K562 (cell line): ENCODE data around the gene NINL. TPM values are rescaled to one million over a fixed set of nuclear protein-coding genes. Genes with fewer than 3 reads are reported as not detected.

Experiments
- ATAC-seq: fragments of 200-7000 bp; cut with Tn5 transposase; 3 replicates; pipeline ENCODE4 v1.9.1; 2020; ENCODE audit warnings: moderate library complexity
- BruUV-seq: library from RNA; stranded (reverse); fragments of 400-500 nt; replicated peaks from 2 replicates; lab custom pipeline; 2021; lab: Mats Ljungman, UMichigan
- CTCF ChIA-PET: fragments of 300-600 bp; formaldehyde crosslinking; extraction: SDS; loops from one replicate; lab custom pipeline; 2021; ENCODE audit warnings: low intra/inter-chr PET ratio; lab: Yijun Ruan, JAX
- POLR2A ChIA-PET: fragments of 300-600, 350-650 bp; sonication (Branson Sonifier 250); formaldehyde crosslinking; extraction: SDS; loops from one replicate; lab custom pipeline; 2021; ENCODE audit warnings: antibody characterized with exemption, inconsistent platforms; lab: Yijun Ruan, JAX
- DNase-seq, 4 experiments: peaks; one replicate each; pipeline versions ENCODE4 v3.0.0 to v3.0.0-alpha.2; 2011 to 2018; ENCODE audit warnings: low spot score in 3 of 4, mixed read lengths in 3 of 4; ENCODE audit errors: extremely low read depth in 1 of 4
- FAIRE-seq: peaks from 2 replicates; lab custom pipeline; 2011; peaks lifted over from hg19 to GRCh38; lab: Jason Lieb, UNC
- H2AFZ ChIP-seq: 2 replicates; pipeline ENCODE4 v1.6.0; 2011; ENCODE audit warnings: low read depth, low read length, control low read depth, inconsistent platforms
- H3K27ac ChIP-seq: fragments of 200-600 bp; 3 replicates; pipeline ENCODE4 v1.8.0; 2011; ENCODE audit warnings: low read depth, mild to moderate bottlenecking, control low read depth, inconsistent platforms, low read length, moderate library complexity, mixed read lengths; ENCODE audit errors: extremely low read depth
- H3K27me3 ChIP-seq, 2 experiments: fragments of 300-600 bp in 1 of 2; 2 replicates in 1 of 2; 3 replicates in 1 of 2; pipeline versions ENCODE4 v1.6.0 to v1.8.0; 2011; ENCODE audit warnings: inconsistent platforms in 2 of 2, low read length in 2 of 2, mild to moderate bottlenecking in 1 of 2, mixed read lengths in 1 of 2, moderate library complexity in 1 of 2; ENCODE audit not compliant: control insufficient read depth in 2 of 2, insufficient read depth in 2 of 2
- H3K36me3 ChIP-seq: fragments of 300-600 bp; 3 replicates; pipeline ENCODE4 v1.8.0; 2011; ENCODE audit warnings: mild to moderate bottlenecking, low read length, inconsistent platforms; ENCODE audit not compliant: control insufficient read depth, insufficient read depth
- H3K4me1 ChIP-seq, 2 experiments: fragments of 200-600 bp in 1 of 2; replicated peaks in 1 of 2; 2 replicates in 1 of 2; 3 replicates in 1 of 2; pipeline versions ENCODE4 v1.5.1 to v1.8.0; 2011; ENCODE audit warnings: inconsistent platforms in 2 of 2, low read length in 2 of 2, mild to moderate bottlenecking in 1 of 2, mixed read lengths in 1 of 2, moderate library complexity in 1 of 2; ENCODE audit not compliant: control insufficient read depth in 2 of 2, insufficient read depth in 2 of 2
- H3K4me2 ChIP-seq: 2 replicates; pipeline ENCODE4 v1.6.1; 2011; ENCODE audit warnings: low read length, control low read depth, inconsistent platforms, mixed read lengths; ENCODE audit not compliant: insufficient read depth
- H3K4me3 ChIP-seq: fragments of 200-600 bp; sonication (generic), shearing (Covaris generic); 2 replicates; pipeline ENCODE4 v1.5.1; 2016; ENCODE audit warnings: control low read depth, inconsistent platforms
- H3K79me2 ChIP-seq: fragments of 200-600 bp; 3 replicates; pipeline ENCODE4 v1.8.0; 2011; ENCODE audit warnings: low read length, inconsistent platforms; ENCODE audit not compliant: control insufficient read depth, insufficient read depth
- H3K9ac ChIP-seq, 2 experiments: 2 replicates each; pipeline versions ENCODE4 v1.6.0 to v1.6.1; 2011; ENCODE audit warnings: low read depth in 2 of 2, low read length in 2 of 2, control low read depth in 1 of 2, inconsistent platforms in 1 of 2, mild to moderate bottlenecking in 1 of 2, mixed read lengths in 1 of 2; ENCODE audit not compliant: insufficient read depth in 1 of 2
- H3K9me1 ChIP-seq: one replicate; pipeline ENCODE4 v1.6.0; 2011; ENCODE audit warnings: inconsistent platforms, mild to moderate bottlenecking, low read length, moderate library complexity; ENCODE audit not compliant: control insufficient read depth, insufficient read depth
- H3K9me3 ChIP-seq: replicated peaks from 2 replicates; pipeline ENCODE4 v1.5.1; 2011; ENCODE audit warnings: low read depth, low read length, inconsistent platforms; ENCODE audit not compliant: control insufficient read depth, insufficient read depth
- H4K20me1 ChIP-seq: replicated peaks from 2 replicates; pipeline ENCODE4 v1.6.1; 2011; ENCODE audit warnings: low read length, inconsistent platforms, mixed read lengths; ENCODE audit not compliant: control insufficient read depth, insufficient read depth
- BRD9 ChIP-seq: fragments of 450-650 bp; IDR thresholded peaks from 2 replicates; pipeline ENCODE4 v1.6.1; 2018; ENCODE audit warnings: low read depth; ENCODE audit not compliant: partially characterized antibody
- CBFB ChIP-seq: sonication (generic); formaldehyde crosslinking; IDR thresholded peaks from 2 replicates; pipeline ENCODE4 v1.4.0; 2020; ENCODE audit warnings: mild to moderate bottlenecking, missing genetic modification reagents
- EP300 ChIP-seq: IDR thresholded peaks from 2 replicates; pipeline ENCODE4 v1.6.1; 2012; ENCODE audit warnings: low read length, improper control_type of control experiment
- ID3 ChIP-seq, 2 experiments: fragments of 250-450 bp in 1 of 2; fragments of 450-650 bp in 1 of 2; sonication (Bioruptor Pico) in 1 of 2; IDR thresholded peaks; 2 replicates each; pipeline versions ENCODE4 v1.6.1 to v1.8.0; 2016 to 2021; ENCODE audit warnings: mild to moderate bottlenecking in 2 of 2, moderate library complexity in 2 of 2, missing compliant biosample characterization in 1 of 2, missing genetic modification characterization in 1 of 2
- KLF10 ChIP-seq: fragments of 250-450 bp; sonication (Bioruptor Pico); IDR thresholded peaks from 2 replicates; pipeline ENCODE4 v1.6.1; 2021; ENCODE audit warnings: matching md5 sums
- MXD1 ChIP-seq: fragments of 250-450 bp; sonication (Bioruptor Pico); IDR thresholded peaks from 2 replicates; pipeline ENCODE4 v1.8.0; 2021; ENCODE audit warnings: borderline replicate concordance, mild to moderate bottlenecking, moderate library complexity; ENCODE audit not compliant: poor library complexity, severe bottlenecking
- MXI1 ChIP-seq: IDR thresholded peaks from 2 replicates; pipeline ENCODE4 v1.6.1; 2011; ENCODE audit warnings: low read depth, mild to moderate bottlenecking, improper control_type of control experiment, low read length
- NCOA6 ChIP-seq: fragments of 450-650 bp; IDR thresholded peaks from 2 replicates; pipeline ENCODE4 v1.6.1; 2017; ENCODE audit warnings: mild to moderate bottlenecking
- NR0B1 ChIP-seq: fragments of 450-650 bp; IDR thresholded peaks from one replicate; pipeline ENCODE4 v1.6.1; 2018; ENCODE audit warnings: mild to moderate bottlenecking, moderate library complexity; ENCODE audit not compliant: partially characterized antibody
- RB1 ChIP-seq: fragments of 450-650 bp; IDR thresholded peaks from 2 replicates; pipeline ENCODE4 v1.6.1; 2017; ENCODE audit warnings: low read depth, mild to moderate bottlenecking
- SMAD3 ChIP-seq: fragments of 450-650 bp; formaldehyde crosslinking; conservative IDR thresholded peaks from 2 replicates; pipeline ENCODE4 v1.4.0; 2020; ENCODE audit warnings: mild to moderate bottlenecking
- SMAD4 ChIP-seq: fragments of 250-450 bp; sonication (Bioruptor Pico); conservative IDR thresholded peaks from 2 replicates; pipeline ENCODE4 v1.8.0; 2021; ENCODE audit warnings: inconsistent platforms, mild to moderate bottlenecking, moderate library complexity
- STAT6 ChIP-seq: sonication (generic); formaldehyde crosslinking; IDR thresholded peaks from 2 replicates; pipeline ENCODE4 v1.8.1; 2023; ENCODE audit warnings: mild to moderate bottlenecking, missing genetic modification reagents
- ZNF184 ChIP-seq: sonication (generic); formaldehyde crosslinking; IDR thresholded peaks from 2 replicates; pipeline ENCODE4 v1.5.0; 2020; ENCODE audit warnings: missing genetic modification reagents
- ZNF512 ChIP-seq: IDR thresholded peaks from 2 replicates; pipeline ENCODE4 v1.6.1; 2016; ENCODE audit warnings: missing genetic modification characterization, missing compliant biosample characterization
- ZNF695 ChIP-seq: fragments of 450-650 bp; formaldehyde crosslinking; IDR thresholded peaks from 2 replicates; pipeline ENCODE4 v1.4.0; 2020; ENCODE audit warnings: mild to moderate bottlenecking, moderate library complexity
- ZNF75A ChIP-seq: fragments of 450-650 bp; formaldehyde crosslinking; IDR thresholded peaks from 2 replicates; pipeline ENCODE4 v1.4.0; 2020; ENCODE audit warnings: mild to moderate bottlenecking
- ZNF766 ChIP-seq: fragments of 200-800 bp; sonication (Bioruptor generic); conservative IDR thresholded peaks from 2 replicates; pipeline ENCODE4 v1.6.1; 2016; ENCODE audit warnings: missing genetic modification characterization, missing compliant biosample characterization
- WGBS: fragments of 100-300 bp; shearing (Covaris generic); methylation state at CpG from one replicate; pipeline ENCODE4 v1.1.6; 2016; ENCODE audit warnings: low coverage, mixed read lengths; ENCODE audit not compliant: insufficient coverage; ENCODE audit errors: missing lambda C conversion rate; 5-methylcytosine and 5-hydroxymethylcytosine counted together
- in situ Hi-C: fragments of 300-500 bp; cut with MboI; formaldehyde crosslinking; loops from 4 replicates; pipeline ENCODE4 v1.15.0; 2018; ENCODE audit warnings: inconsistent platforms, mixed read lengths
- intact Hi-C: fragments of 100-400 bp; cut with micrococcal nuclease; formaldehyde crosslinking; loops from 2 replicates; pipeline ENCODE4 v1.14.2; 2022
- polyA plus RNA-seq, 8 experiments: library from polyadenylated mRNA; depleted of rRNA in 4 of 8; stranded (reverse) in 5 of 8; unstranded in 3 of 8; fragments of >200 nt; fragmentation: Nextera tagmentation in 2 of 8; fragmentation: Illumina TruSeq in 1 of 8; extraction: Ambion mirVana in 2 of 8; extraction: Trizol in 1 of 8; gene quantifications; 2 replicates each; pipeline versions ENCODE4 v1.2.1 to v1.2.3, GENCODE V29; 2011 to 2014; ENCODE audit warnings: inconsistent platforms in 1 of 8, missing spikeins in 1 of 8
- total RNA-seq, 7 experiments: library from RNA; depleted of rRNA in 6 of 7; stranded (reverse); fragments of >200 nt in 6 of 7; fragmentation: Illumina TruSeq in 2 of 7; extraction: Trizol in 2 of 7; gene quantifications; 2 replicates each; pipeline versions ENCODE4 v1.2.1 to v1.2.3, GENCODE V29; 2011 to 2021; ENCODE audit warnings: low replicate concordance in 1 of 7

The NINL gene
- total and polyA plus RNA-seq, 9 of the 15 experiments (the other 6 are each of a cell fraction or from before 2014, with no cell fraction given) = 0.03 to 0.22 (median 0.05) TPM; not detected in 5

- 78% methylated on average over 4 of the region's 4 CpGs for WGBS
- no peak for FAIRE-seq
- no peak for TF ChIP-seq KLF10
- no peak for TF ChIP-seq NR0B1
- no peak for TF ChIP-seq ZNF75A
- no peak for TF ChIP-seq BRD9
- no peak for TF ChIP-seq CBFB (CRISPR knock-in tag)
- no peak for TF ChIP-seq ID3 (CRISPR knock-in tag; IDR thresholded peaks at IDR 0.05)
- no peak for TF ChIP-seq ID3 (tag; IDR thresholded peaks at IDR 0.05)
- no peak for TF ChIP-seq EP300
- no peak for TF ChIP-seq NCOA6
- no peak for TF ChIP-seq ZNF184 (CRISPR knock-in tag)
- TF ChIP-seq RB1 = no peak
- no peak for TF ChIP-seq SMAD3
- TF ChIP-seq SMAD4 (CRISPR knock-in tag) = no peak
- TF ChIP-seq ZNF512 = no peak
- no peak for TF ChIP-seq MXI1
- no peak for TF ChIP-seq STAT6 (CRISPR knock-in tag)
- TF ChIP-seq ZNF695 (CRISPR knock-in tag) = no peak
- TF ChIP-seq ZNF766 (CRISPR knock-in tag) = no peak
- no peak for TF ChIP-seq MXD1
Observed at GRCh38 chr20:25437153-25437581, 148.2 kb downstream of the NINL start.

More at GRCh38 chr20:25437153-25437581, 148.2 kb downstream of the NINL start:
- DNase-seq = no peak
- ChIA-PET CTCF (no interaction called here), POLR2A (no interaction called here)
- H3K9me1 ChIP-seq = no peaks in the 10 kb centered on the region
- H3K9me3 ChIP-seq = no peaks in the 10 kb centered on the region
- H3K79me2 ChIP-seq = no peaks in the 10 kb centered on the region
- H3K4me1 ChIP-seq = no peaks in the 10 kb centered on the region
- no peaks in the 10 kb centered on the region for H3K27me3 ChIP-seq
- no peak overlapping the region for H3K27ac ChIP-seq
- H4K20me1 ChIP-seq = no peaks in the 10 kb centered on the region
- in situ Hi-C loops (no loop called here), intact Hi-C loops (no loop called here)
- ATAC-seq = no peak
- no peak overlapping the region for H3K9ac ChIP-seq
- no peak overlapping the region for H3K4me3 ChIP-seq
- no peak overlapping the region for H2AFZ ChIP-seq
- BruUV-seq = no TSS peak
- H3K36me3 ChIP-seq = peaks cover 56% of the 10 kb centered on the region; the same call in 1 of the 3 replicates
- H3K4me2 ChIP-seq = no peak overlapping the region
